ENCODE data around the gene CCNL1.
A peak's percentile ranks its signal among the peaks of the same experiment; 100 is the strongest.
"Not testable (repeated sequence)": the region's sequence is repeated elsewhere in the genome, so short reads cannot be mapped to it uniquely, and the experiment has no call there.

The CCNL1 gene

GRCh38 chr3:157170861-157171260 is 10.9 kb upstream of the CCNL1 start:
- DNase-seq (ENCODE audit: low read depth in 2 of 2) = no peak

DNA sequence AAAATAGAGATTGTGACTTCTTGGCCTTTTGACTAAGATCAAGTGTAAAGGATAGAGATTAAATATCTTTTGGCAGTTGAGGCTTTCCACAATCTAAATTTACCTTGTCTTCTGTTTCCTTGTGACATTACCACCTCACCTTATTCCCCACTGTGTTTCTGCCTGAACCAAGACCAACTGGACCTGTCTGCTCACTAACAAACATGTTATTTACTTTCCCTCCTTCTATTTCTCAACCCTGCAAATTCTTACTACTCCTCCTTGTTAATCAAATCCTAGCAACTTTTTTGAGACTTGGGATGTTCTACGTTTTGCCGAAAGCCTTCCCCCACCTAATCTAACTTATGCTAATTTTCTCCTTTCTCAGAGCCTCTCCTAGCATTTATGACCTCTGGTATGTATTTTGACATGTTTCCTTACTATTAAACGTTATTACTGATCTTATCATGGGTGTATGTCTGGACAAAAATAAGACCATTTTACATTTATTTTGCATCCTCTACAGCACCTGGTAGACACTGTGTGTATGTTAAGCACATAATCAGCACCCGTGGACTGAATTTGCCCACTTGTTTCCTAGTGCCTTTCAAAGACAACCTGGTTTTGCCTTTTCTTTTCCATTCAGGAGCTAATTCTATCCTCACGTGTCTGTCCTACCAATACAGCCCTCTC is 7.6 kb upstream of the CCNL1 start:
- DNase-seq (ENCODE audit: low read depth in 2 of 2) = no peak

DNA sequence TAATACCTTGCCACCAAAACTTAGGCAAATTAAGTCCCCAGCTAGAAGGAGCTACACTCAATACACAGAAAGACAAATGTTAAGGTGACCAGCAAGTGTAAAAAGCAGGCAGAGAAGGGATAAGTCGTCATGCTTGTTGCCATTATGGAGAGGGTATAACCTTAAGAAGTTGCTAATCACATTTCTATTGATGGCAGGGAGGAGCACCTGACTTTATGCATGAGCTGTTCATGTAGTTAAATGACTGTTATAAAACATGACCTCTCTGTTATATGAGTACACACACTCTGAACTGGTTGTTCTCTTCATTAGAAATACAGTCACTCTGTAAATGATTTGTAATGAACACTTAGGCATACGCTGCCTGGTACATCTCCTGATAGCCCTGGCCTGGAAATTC is 6.6 kb upstream of the CCNL1 start:
- no peak for DNase-seq (ENCODE audit: low read depth in 2 of 2)

DNA sequence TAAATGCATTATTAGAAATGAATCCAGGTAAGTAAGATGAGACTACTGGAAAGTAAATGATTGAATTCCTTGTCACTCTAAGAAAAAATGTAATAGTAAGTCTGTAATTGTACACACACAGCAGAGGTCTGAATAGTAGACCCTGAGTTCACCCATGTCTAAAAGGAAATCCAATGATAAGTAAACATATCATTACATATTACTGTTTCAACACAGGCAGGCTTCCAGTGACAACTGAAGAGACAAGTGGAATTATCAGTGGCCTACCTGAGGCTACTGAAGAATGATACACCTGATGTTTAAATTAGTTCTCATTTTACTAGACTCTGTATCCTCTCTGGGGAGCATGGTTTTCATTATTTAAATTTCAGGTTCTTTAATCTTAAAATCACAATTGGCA is 6.2 kb upstream of the CCNL1 start:
- DNase-seq (ENCODE audit: low read depth in 2 of 2) = no peak

- DNase-seq (ENCODE audit: low read depth in 2 of 2) = no peak
These were observed 3.4 kb upstream of the CCNL1 start for GRCh38 chr3:157163217-157163953.

DNA sequence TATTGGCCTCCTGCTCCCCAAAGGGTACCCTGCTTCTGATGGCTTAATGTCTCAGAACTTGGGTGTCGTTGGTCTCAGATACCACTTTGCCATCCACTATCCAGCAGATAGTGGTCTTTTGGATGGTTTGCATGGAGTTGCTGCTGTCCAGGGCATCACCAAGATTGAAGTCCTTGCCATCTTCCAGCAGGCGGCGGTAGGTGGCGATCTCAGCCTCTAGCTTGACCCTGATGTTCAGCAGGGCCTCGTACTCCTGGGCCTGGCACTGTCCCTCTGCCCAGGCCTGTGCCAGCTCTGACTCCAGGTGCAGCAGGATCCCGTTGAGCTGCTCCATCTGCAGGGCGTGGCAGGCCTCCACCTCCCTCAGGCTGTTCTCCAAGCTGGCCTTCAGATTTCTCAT is 2.7 kb upstream of the CCNL1 start:
- DNase-seq (ENCODE audit: low read depth in 2 of 2) = not testable (repeated sequence)

DNA sequence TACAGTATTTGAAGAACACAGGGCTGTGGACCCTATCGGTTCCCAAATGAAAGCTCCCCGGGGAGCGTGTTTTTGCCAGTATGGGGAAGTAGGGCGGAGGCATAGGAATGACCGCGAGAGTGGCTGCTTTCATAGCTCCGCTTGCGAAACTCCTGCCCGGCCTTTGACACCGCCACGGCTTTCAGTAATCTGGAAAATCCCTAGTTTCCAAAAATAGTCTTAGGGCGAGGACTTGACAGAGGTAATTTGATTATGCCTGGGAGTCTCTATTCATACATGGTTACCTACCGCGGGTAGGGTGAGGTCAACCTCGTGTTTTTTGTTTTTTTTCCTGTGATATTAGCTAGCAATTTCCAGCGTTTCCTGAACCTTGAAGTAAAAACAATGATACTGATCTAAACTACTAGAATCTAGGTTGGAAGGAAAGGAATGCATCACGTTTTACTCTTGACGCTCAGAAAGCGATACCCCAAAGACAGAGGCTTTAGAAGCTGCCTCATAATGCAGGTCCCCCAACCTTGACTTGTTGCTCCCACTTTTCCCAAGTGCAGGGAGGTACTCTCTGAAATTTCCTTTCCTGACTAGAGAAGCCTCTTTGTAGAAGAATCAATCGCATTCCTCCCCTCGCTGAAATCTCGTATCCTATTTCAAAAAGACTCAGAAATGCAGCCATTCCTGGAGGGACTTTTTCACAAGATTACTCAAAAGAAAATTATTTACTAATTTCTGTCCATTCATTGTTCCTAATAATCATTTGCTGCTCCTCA is 894 bp upstream of the CCNL1 start:
- DNase-seq (ENCODE audit: low read depth in 2 of 2) = peak in 1 of 2 donors; percentile 36

- DNase-seq (ENCODE audit: low read depth in 2 of 2) = peak; percentile 48 to 64
These were observed 748 bp downstream of the CCNL1 start for GRCh38 chr3:157159037-157159761.

- no peak for DNase-seq (ENCODE audit: low read depth in 2 of 2)
These were observed 2.1 kb downstream of the CCNL1 start for GRCh38 chr3:157157836-157158235.

DNA sequence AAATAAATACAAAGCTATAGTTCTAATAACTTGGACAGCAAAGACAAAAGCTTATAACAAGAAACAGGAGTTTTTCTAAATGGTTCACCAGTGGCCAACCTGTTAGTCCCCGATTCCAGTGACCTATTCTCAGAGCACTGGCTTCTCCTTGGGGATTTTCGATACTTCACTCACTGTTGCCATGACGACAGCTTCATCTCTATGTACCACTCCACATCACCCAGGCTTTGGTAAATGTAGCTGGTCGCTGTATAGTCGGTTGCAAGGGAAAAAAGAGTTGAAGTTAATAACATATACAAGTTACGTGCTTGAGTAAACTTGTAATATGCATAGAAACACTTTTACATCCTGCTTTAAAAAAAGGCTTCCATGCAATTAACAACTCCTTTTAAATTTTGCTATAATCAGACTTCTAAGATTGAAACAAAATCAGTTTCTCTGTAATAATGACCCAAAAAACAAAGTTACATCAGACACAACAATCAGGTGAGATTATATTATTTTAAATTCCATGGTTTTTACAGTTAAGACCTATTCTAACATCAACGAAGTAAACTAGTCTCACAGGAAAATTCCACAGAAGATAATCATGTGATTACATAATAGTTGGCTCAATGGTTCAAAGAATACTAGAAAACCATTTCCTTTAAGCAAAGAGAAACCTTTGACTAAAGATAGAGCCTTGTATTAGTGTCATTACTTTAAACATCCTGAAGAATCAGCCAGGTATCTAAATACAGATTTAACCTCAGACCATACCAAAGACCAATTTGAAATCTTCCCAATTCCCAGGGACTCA is 2.9 kb downstream of the CCNL1 start:
- no peak for DNase-seq (ENCODE audit: low read depth in 2 of 2)

DNA sequence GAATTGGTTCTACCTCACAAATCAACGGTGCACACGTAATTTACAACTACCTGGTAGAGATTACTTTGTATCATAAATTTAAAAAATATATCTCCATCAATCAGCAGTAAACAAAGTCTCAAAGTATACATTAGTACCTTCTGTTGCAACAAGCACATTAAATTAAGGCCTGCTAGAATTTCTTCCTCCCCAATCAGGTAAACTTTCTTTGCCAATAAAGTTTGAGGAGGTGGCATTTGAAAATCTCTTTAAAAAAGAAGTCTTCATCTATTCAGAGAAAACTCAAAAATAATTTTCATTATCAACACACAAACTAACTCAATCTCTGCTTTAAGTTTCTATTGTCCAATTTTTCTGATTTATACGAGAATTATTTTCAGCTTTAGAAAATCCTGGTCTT is 4.4 kb downstream of the CCNL1 start:
- no peak for DNase-seq (ENCODE audit: low read depth in 2 of 2)

DNA sequence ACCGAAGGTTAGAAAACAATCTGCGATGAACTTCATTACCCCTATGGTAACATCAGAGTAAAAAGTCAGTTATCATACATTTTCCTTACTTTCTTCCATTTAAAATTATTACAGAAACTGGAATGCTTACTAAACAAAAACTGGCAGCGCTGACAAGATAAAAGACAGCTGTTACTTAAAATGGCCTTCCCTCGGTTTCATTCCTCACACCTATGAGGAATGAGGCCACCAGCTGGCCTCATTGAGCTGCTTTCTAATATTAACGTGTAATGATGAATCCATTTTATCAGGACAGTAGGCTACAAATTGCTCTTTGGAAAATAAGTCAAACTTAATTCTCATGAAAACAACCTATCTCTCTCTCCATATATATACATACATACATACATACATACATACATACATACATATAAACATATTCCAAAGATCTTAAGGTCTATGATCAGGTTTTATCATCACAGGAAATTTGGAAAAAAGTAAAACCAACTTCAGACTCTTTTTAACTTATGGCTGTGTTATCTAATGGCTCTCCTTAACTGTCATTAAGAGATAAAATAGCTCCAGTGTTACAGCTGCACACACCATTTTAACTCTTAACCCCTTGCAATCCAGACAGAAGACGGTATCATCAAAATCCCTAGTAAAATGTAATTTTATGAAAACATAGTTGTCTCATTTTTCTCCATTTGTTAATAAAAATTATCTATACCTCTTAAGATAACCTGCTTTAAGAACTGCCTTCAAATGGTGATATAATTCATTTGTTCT is 5.2 kb downstream of the CCNL1 start:
- DNase-seq (ENCODE audit: low read depth in 2 of 2) = no peak

GRCh38 chr3:157152930-157153329 is 7.0 kb downstream of the CCNL1 start:
- DNase-seq (ENCODE audit: low read depth in 2 of 2) = no peak

DNA sequence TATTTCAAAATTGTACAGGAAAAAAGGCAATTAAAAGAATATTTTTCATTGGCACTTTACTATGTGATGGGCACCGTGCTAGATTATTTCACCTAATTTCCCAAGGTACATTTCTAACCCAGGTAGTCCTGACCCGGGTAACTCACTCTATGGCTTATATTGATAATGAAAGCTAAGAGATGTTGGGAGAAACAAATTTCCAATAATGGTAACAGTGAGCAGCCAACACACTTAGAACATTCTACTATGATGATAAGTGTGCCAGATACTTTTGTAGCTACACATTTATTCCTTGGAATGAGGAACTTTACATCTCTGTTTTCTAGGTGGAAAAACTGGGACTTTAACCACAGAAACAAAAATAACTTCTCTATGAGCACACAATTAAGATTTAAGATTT is 7.5 kb downstream of the CCNL1 start:
- no peak for DNase-seq (ENCODE audit: low read depth in 2 of 2)

GRCh38 chr3:157151627-157152026 is 8.3 kb downstream of the CCNL1 start:
- no peak for DNase-seq (ENCODE audit: low read depth in 2 of 2)

DNA sequence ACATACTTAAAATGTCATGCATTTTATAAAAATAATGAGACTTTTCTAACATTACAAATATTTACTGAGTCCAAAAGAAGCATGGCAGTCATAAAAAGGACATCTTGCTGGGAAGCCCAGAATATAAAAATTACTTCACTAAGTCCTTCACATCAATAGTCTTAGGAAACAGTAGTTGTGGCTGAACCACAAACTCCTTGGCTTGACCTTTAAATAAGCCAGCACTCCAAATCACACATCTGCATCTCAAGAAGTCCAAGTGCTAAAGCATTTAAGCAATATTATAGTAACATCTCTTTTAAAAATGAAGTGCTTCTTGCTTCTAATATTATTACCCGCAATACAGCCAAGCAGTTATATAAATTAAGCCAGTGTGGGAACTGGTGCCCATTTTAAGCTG is 8.8 kb downstream of the CCNL1 start:
- DNase-seq (ENCODE audit: low read depth in 2 of 2) = no peak

- no peak for DNase-seq (ENCODE audit: low read depth in 2 of 2)
These were observed 10.7 kb downstream of the CCNL1 start for GRCh38 chr3:157149136-157149696.

DNA sequence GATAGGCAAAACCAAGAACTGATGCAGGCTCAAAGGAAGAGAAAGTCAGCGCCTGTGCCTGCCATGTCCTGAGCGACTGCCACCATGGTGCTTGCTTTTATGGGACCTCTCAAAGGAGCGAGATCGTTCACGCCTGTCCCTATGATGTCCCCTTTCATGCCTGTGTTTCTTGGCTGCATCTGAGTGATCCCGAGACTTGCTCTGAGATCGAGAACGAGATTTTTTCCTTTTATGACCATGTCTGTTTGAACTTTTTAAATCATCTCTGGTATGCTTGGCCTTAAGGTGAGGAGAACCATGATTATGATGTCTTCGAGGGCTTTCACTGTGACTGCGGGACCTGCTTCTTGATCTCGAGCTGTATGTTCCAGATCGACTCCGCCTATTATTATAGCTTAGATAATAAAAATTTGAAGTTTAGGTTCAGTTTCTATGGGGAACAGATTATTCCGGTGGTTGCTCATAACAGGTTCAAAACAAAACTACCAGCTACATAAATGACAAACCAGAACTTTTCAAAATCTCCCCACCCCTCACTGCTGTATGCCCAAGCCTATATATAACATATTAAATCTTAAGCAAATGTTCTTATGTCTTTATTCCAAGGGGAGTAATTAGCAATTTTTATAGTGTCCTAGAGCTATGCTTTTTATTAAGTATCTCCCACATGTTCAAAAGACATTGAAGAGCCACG is 11.6 kb downstream of the CCNL1 start:
- DNase-seq (ENCODE audit: low read depth in 2 of 2) = no peak

DNA sequence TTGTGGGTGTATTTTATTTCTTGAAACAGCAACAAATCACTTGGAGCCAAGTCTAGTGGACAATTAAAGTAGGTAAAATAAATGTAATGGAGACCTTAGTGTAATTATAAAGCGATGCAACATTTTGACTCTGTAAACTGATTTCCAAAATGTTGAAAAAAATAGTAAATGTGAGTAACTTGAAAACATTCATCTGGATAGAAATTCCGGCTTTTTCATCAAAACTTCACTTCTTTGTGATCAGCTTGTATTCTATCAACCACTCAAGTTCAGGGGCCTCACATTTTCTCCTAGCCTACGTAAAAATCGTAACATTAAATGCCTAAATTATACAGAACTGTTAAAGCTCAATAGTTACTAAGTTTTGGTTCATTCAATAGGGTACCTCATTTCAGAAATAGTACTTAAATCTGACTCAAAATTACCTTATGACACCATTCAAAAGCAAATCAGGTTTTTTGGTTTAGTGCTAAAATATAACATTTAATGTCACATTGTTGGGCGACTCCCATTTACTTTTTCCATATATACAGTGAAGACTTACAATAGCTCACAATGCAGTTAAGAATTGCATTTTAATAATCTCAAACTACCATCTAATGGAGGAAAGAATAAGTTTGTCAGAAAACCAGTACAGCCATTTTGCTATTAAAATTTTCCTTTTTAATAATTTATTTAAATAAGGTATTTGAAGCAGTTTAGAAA is 12.7 kb downstream of the CCNL1 start:
- DNase-seq (ENCODE audit: low read depth in 2 of 2) = no peak
